Myocyte (in vitro differentiated cells): ENCODE data around the gene SPDYE2B. TPM values are rescaled to one million over a fixed set of nuclear protein-coding genes. Genes with fewer than 3 reads are reported as not detected.
"Not testable (repeated sequence)": the region's sequence is repeated elsewhere in the genome, so short reads cannot be mapped to it uniquely, and the experiment has no call there.

Experiments
- DNase-seq: peaks from one replicate; pipeline ENCODE4 v3.0.0-alpha.2; 2012; ENCODE audit warnings: low read depth
- total RNA-seq: library from RNA; depleted of rRNA; stranded (reverse); fragments of >200 nt; gene quantifications from 2 replicates; pipeline ENCODE4 v1.2.3, GENCODE V29; 2014

SPDYE2B gene
- total RNA-seq, 1 donor from 2014 or later: not detected

DNA sequence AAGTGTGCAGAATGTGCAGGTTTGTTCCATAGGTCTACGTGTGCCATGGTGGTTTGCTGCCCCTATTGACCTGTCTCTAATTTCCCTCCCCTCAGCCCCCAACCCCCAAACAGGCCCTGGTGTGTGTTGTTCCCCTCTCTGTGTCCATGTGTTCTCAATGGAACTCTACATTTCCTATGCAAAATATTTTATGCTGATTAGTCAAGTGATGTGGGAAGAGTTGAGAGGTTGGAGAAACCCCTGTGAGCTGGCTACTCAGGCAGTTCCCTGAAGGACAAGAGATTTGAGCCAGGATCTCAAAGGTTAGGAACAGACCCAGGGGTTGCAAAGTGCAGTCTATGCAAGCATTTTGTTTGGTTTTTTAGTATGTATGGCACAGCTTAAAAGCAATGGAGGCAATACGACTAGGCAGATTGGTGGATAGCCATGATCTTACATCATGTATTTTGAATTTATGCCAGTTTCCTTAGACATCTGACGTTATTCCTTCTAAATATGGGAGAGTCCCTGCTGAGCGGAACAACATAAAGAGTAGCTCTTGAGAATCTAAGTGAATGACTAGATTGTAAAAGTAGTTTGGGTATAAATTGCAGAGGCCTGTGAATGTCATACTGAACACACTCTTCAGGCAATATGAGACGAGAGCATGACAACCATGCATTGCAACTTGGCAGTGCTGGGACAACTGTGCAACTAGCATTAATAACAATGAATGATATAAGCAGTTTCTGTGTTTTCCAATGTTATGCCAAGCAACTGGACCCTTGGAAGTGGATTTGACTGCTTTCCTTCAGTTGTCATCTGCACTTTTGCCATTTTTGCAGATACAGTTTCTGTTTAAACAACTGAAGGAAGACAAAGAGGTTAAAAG is 47.8 kb downstream of the SPDYE2B start:
- DNase-seq: not testable (repeated sequence)

DNA sequence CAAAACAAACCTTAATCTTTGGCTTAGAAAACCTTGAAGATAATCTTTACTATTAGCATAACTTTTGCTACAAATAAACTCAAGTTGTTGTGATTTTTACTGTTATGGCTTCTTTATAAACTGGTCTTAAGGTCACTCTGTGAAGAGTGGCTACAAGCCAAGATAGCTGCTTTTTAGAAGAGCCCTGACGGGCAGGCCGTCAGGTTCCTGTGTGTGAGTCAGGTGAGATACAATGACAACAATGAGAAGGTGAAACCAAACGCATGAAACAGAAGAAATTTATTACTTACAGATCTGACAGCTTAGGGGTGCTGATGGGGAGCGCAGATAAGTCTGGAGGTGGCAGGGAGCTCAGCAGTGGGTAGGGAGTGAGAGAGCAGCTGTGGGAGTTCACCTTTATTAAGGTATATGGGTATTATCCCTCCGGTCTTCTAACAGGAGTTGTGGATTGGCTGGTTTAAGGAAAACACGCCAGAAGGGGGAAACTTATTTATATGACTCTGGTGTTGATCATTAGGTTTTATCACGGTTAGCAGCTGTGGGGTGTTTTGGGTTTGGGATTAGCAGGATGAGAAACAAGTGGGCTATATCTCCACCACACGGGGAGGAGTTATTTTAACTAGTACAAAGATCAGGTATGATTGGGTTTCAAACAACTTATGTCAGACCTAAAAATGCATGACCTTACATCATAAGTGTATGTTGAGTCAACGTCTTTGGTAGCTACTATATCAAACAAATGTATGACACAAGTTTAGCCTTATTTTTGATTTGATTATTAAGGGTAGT is 49.0 kb downstream of the SPDYE2B start:
- not testable (repeated sequence) for DNase-seq

Other genes with a start within 250 kb of the SPDYE2B start
- gene ORAI2, start 216.7 kb upstream of the SPDYE2B start, total RNA-seq: 33.5 and 55.6 TPM in 2 replicates
- gene ALKBH4, start 185.5 kb upstream of the SPDYE2B start, total RNA-seq: 17.5 and 28.7 TPM in 2 replicates
- gene LRWD1, start 185.3 kb upstream of the SPDYE2B start, total RNA-seq: 41.3 and 52.0 TPM in 2 replicates
- gene POLR2J, start 171.4 kb upstream of the SPDYE2B start, total RNA-seq: 33.1 and 58.9 TPM in 2 replicates
- 17.4 and 19.8 TPM in 2 replicates for gene RASA4B, start 132.5 kb upstream of the SPDYE2B start, total RNA-seq
- 1.9 and 4.0 TPM in 2 replicates for gene UPK3BL2, start 106.6 kb upstream of the SPDYE2B start, total RNA-seq
- gene SPDYE2, start 99.1 kb upstream of the SPDYE2B start, total RNA-seq: not detected in 2 replicates
- 22.6 and 26.7 TPM in 2 replicates for gene POLR2J3, start 77.7 kb upstream of the SPDYE2B start, total RNA-seq
- gene RASA4, start 33.6 kb upstream of the SPDYE2B start, total RNA-seq: 26.5 and 28.4 TPM in 2 replicates
- gene UPK3BL1, start 7.5 kb upstream of the SPDYE2B start, total RNA-seq: 24.1 and 25.2 TPM in 2 replicates
- gene POLR2J2, start 21.3 kb downstream of the SPDYE2B start, total RNA-seq: 4.1 and 4.5 TPM in 2 replicates
- 7.7 and 9.8 TPM in 2 replicates for gene FAM185A, start 98.7 kb downstream of the SPDYE2B start, total RNA-seq